Progenitor cell of endocrine pancreas (in vitro differentiated cells): ENCODE measurements around the gene NFATC2. TPM values are rescaled to one million over a fixed set of nuclear protein-coding genes. Genes with fewer than 3 reads are reported as not detected.

ENCODE experiments used
- DNase-seq: peaks from one replicate; pipeline ENCODE4 v3.0.0; 2021; ENCODE audit warnings: low spot score; ENCODE audit not compliant: unreplicated experiment
- H3K27ac Mint-ChIP-seq: 2 replicates; pipeline ENCODE4 v1.8.0; 2021; ENCODE audit warnings: mild to moderate bottlenecking, moderate library complexity, mixed read lengths
- H3K27me3 Mint-ChIP-seq: 2 replicates; pipeline ENCODE4 v1.8.0; 2021; ENCODE audit warnings: mixed read lengths
- H3K36me3 Mint-ChIP-seq: 2 replicates; pipeline ENCODE4 v1.8.0; 2022; ENCODE audit warnings: mixed read lengths; ENCODE audit not compliant: insufficient read depth
- H3K4me1 Mint-ChIP-seq: 2 replicates; pipeline ENCODE4 v1.8.0; 2021; ENCODE audit warnings: low read depth, mixed read lengths
- H3K4me3 Mint-ChIP-seq: 2 replicates; pipeline ENCODE4 v1.8.0; 2021; ENCODE audit warnings: low read depth, mild to moderate bottlenecking, moderate library complexity, mixed read lengths
- H3K9me3 Mint-ChIP-seq: 2 replicates; pipeline ENCODE4 v1.8.0; 2021; ENCODE audit warnings: low read depth, mixed read lengths
- CTCF ChIP-seq: fragments of 200-600 bp; sonication (generic); IDR thresholded peaks from one replicate; pipeline ENCODE4 v1.5.0; 2021; ENCODE audit warnings: antibody characterized with exemption, mild to moderate bottlenecking; ENCODE audit not compliant: unreplicated experiment
- long read RNA-seq: library from polyadenylated mRNA; unstranded; transcript quantifications from one replicate; pipeline ENCODE4 v2.0.0, GENCODE V29; 2020
- total RNA-seq: library from RNA; stranded (reverse); gene quantifications from 2 replicates; pipeline ENCODE4 v1.2.1, GENCODE V29; 2021

NFATC2 gene
- 10.1 and 11.2 TPM in 2 replicates for total RNA-seq
- long read RNA-seq, partial matches to known transcripts, result 5 of 11 reads
- long read RNA-seq, other reads (novel, unspliced or antisense), result 6 of 11 reads

GRCh38 chr20:51542571-51543421, at the start of gene NFATC2:
Gene NFATC2 (minus strand): TSS chr20:51542719. CDS start chr20:51542499, 220 bp downstream.
- Mint-ChIP-seq H3K27me3 (peaks cover 47% of the 10 kb centered on the region), H3K4me3 (peak within 1 kb of the TSS; percentile 71), H3K4me1 (peaks cover 20% of the 10 kb centered on the region), H3K27ac (peak within 1 kb of the TSS; percentile 77), H3K36me3 (peaks cover 8% of the 10 kb centered on the region), H3K9me3 (peaks cover 5% of the 10 kb centered on the region)
- no peak for TF ChIP-seq CTCF
- DNase-seq, result peak; percentile 37

- Mint-ChIP-seq H3K36me3 (peaks cover 2% of the 10 kb centered on the region), H3K4me1 (peaks cover 1% of the 10 kb centered on the region), H3K27me3 (no peaks in the 10 kb centered on the region), H3K27ac (no peak overlapping the region), H3K4me3 (no peak overlapping the region), H3K9me3 (no peaks in the 10 kb centered on the region)
- TF ChIP-seq CTCF, result no peak
- no peak for DNase-seq
Measured at GRCh38 chr20:51591871-51592270, 49.4 kb upstream of the NFATC2 start.

DNA sequence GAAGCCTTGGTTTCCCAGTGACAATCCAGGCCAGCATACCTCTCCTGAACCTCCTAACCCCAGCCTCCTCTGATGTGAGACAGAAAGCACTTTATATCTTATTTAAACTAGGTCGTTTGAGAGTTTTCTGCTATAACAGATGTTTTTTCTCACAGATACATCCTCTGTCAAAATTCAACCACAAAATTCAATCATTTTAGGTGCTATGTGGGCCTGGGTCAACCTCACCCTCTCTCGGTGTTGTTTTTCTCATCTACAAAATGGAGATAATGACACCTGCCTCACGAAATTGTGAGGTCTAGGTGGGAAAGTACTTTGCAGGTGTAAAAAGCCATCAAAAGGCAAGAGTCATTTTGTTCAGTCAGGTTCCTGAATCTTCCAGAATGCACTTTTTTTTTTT, 46.2 kb upstream of the NFATC2 start:
- Mint-ChIP-seq H3K36me3 (no peaks in the 10 kb centered on the region), H3K27me3 (no peaks in the 10 kb centered on the region), H3K4me3 (no peak overlapping the region), H3K9me3 (no peaks in the 10 kb centered on the region), H3K4me1 (no peaks in the 10 kb centered on the region), H3K27ac (no peak overlapping the region)
- no peak for DNase-seq
- TF ChIP-seq CTCF, result no peak

GRCh38 chr20:51587145-51587544, 44.6 kb upstream of the NFATC2 start:
- no peak for TF ChIP-seq CTCF
- DNase-seq, result no peak
- Mint-ChIP-seq H3K9me3 (no peaks in the 10 kb centered on the region), H3K4me1 (no peaks in the 10 kb centered on the region), H3K27ac (no peak overlapping the region), H3K36me3 (no peaks in the 10 kb centered on the region), H3K27me3 (no peaks in the 10 kb centered on the region), H3K4me3 (no peak overlapping the region)

DNA sequence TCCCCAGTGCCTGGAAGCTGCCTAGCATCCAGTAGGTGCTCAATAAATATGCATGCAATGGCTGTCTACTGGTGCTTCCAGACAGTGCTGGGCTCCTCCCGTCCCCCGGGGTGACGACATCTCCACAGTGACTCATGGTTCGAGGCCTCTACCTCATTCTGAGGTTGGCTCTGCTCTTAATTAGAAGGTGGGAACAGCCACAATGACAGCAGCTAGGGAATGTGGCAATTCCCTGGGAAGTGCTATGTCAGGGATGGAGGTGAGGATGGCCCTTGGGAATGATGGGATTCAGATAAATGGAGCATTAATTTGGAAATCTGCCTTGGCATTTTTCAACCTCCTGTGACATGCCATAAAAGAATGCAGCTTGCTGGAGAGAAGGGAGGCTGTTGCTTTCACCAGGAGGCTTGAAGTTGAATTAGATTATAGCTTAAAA, 43.5 kb upstream of the NFATC2 start:
- Mint-ChIP-seq H3K36me3 (no peaks in the 10 kb centered on the region), H3K27ac (no peak overlapping the region), H3K9me3 (no peaks in the 10 kb centered on the region), H3K27me3 (no peaks in the 10 kb centered on the region), H3K4me1 (no peaks in the 10 kb centered on the region), H3K4me3 (no peak overlapping the region)
- no peak for TF ChIP-seq CTCF
- no peak for DNase-seq
